TTC549 (cell line): ENCODE results near the gene SSBP1.

ENCODE experiments used
- FAIRE-seq: peaks from 2 replicates; lab custom pipeline; 2012; peaks lifted over from hg19 to GRCh38; lab: Jason Lieb, UNC

Gene SSBP1

GRCh38 chr7:141776374-141776773 is 38.2 kb downstream of the SSBP1 start, which contains the start of gene TAS2R4:
Gene TAS2R4, plus strand, starts transcription at chr7:141776674. Its CDS starts 1,815 bp downstream, at chr7:141778489.
- no peak for FAIRE-seq

- FAIRE-seq: no peak
Measured at GRCh38 chr7:141785706-141786552, 47.8 kb downstream of the SSBP1 start.

- no peak for FAIRE-seq
Measured at GRCh38 chr7:141788296-141788695, 50.1 kb downstream of the SSBP1 start.

- no peak for FAIRE-seq
Measured at GRCh38 chr7:141789917-141790316, 51.8 kb downstream of the SSBP1 start, which contains the start of gene TAS2R5. Gene TAS2R5, plus strand, starts transcription at chr7:141790217. Its CDS starts 145 bp downstream, at chr7:141790362.

- no peak for FAIRE-seq
Measured at GRCh38 chr7:141792526-141792925, 54.4 kb downstream of the SSBP1 start.
